ENCODE measurements around the gene LRFN5. TPM values are rescaled to one million over a fixed set of nuclear protein-coding genes. Genes with fewer than 3 reads are reported as not detected.

The LRFN5 gene
- total and polyA plus RNA-seq, 2 of the 13 experiments (the other 11 are each of a cell fraction or from before 2014, with no cell fraction given), result not detected

DNA sequence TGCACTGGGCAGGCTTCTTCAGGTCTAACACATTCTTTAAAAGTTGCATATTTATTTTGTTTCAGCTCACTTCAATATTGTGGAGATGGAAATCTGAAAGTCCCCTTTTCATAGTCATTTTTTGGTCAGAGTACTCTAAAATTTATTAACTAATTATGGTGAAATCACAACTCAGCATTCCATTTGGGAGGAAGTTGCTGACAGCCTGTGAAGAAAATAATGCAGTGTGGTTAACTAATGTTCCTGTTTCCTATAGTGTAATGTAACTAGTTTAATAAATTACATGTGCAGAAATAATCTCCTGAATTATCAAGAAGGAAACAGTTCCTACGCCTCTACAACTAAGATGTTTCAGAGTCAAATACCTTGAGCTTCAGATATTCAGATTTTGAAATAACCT, 17.1 kb downstream of the LRFN5 start:
- no TSS peak for BruUV-seq (replicated peaks)
- DNase-seq (ENCODE audit: low spot score) (no peak), ATAC-seq (no peak), FAIRE-seq (no peak)
- intact Hi-C loops (cut with micrococcal nuclease; ENCODE audit: unreplicated experiment), result no loop called here
- ChIA-PET POLR2A (no interaction called here), CTCF (ENCODE audit: low intra/inter-chr PET ratio, low total read pairs) (no interaction called here)
- Histone ChIP-seq H3K79me2 (ENCODE audit: insufficient read depth, low read length) (no peaks in the 10 kb centered on the region), H3K9me3 (ENCODE audit: low read length) (0 out of 2 replicates have a peak, but pooled peaks cover 3% of the 10 kb centered on the region), H3K4me3 (replicated peaks in 1 of 3; ENCODE audit: insufficient read depth in 1 of 3, low read depth in 2 of 3, low read length in 3 of 3) (no peak overlapping the region), H3K27me3 (ENCODE audit: control insufficient read depth in 1 of 2, insufficient read depth in 2 of 2, low read length in 2 of 2) (no peaks in the 10 kb centered on the region), H3K36me3 (replicated peaks in 1 of 2; ENCODE audit: control insufficient read depth in 1 of 2, insufficient read depth in 2 of 2, low read length in 2 of 2) (no peaks in the 10 kb centered on the region), H2AFZ (ENCODE audit: low read length) (no peak overlapping the region), H3K4me2 (ENCODE audit: low read depth, low read length) (no peak overlapping the region), H3K9ac (ENCODE audit: insufficient read depth, low read depth, low read length) (no peak overlapping the region), H4K20me1 (ENCODE audit: insufficient read depth, low read length) (no peaks in the 10 kb centered on the region), H3K4me1 (ENCODE audit: insufficient read depth, low read length) (no peaks in the 10 kb centered on the region), H3K27ac (ENCODE audit: extremely low read length, insufficient read depth, low read length) (no peak overlapping the region)
- WGBS (ENCODE audit: low lambda C conversion rate), result 2% methylated on average over 1 of the region's 1 CpG
- in situ Hi-C loops (cut with HindIII; ENCODE audit: extremely low pct_ligation_motif_present, low pct_unique_long_range_greater_than_20kb), result no loop called here
- TF ChIP-seq ZNF607 (CRISPR knock-in tag; IDR thresholded peaks at IDR 0.05; ENCODE audit: borderline replicate concordance), result no peak
- no peak for TF ChIP-seq ZNF703 (CRISPR knock-in tag; IDR thresholded peaks at IDR 0.05; ENCODE audit: borderline replicate concordance)
- TF ChIP-seq ZBTB42 (CRISPR knock-in tag; IDR thresholded peaks at IDR 0.05), result no peak
- no peak for TF ChIP-seq ARNT2 (CRISPR knock-in tag; IDR thresholded peaks at IDR 0.05; ENCODE audit: low read depth)
- TF ChIP-seq DPF2 (CRISPR knock-in tag; IDR thresholded peaks at IDR 0.05; ENCODE audit: borderline replicate concordance, low read depth), result no peak
- TF ChIP-seq TBX3 (IDR thresholded peaks at IDR 0.05; ENCODE audit: borderline replicate concordance), result no peak
- no peak for TF ChIP-seq NAIF1 (CRISPR knock-in tag; IDR thresholded peaks at IDR 0.05; ENCODE audit: borderline replicate concordance)
- no peak for TF ChIP-seq ZNF20 (CRISPR knock-in tag; IDR thresholded peaks at IDR 0.05)

DNA sequence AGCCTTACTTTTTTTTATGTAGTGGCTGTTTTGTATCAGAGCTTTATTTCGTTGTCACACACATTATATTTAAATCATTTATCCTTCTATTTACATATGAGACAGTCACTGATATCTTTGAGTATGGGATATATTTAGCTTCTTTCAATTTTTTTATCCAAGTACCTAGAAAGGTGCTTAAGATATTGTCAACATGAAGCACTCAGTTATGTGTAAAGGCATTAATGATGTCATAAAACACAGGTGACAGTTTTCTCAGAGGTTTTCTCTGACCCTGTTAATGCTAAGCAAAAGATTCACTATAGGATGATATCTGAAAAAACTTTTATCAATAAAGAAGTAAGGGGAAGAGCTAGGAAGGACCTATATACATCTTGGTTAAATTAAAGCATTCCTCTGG, 23.2 kb downstream of the LRFN5 start:
- POLR2A ChIA-PET, result no interaction called here
- Histone ChIP-seq H3K36me3 (replicated peaks in 1 of 2; ENCODE audit: control insufficient read depth in 1 of 2, insufficient read depth in 2 of 2, low read length in 2 of 2) (no peaks in the 10 kb centered on the region), H3K4me1 (ENCODE audit: insufficient read depth, low read length) (no peaks in the 10 kb centered on the region), H3K9ac (ENCODE audit: insufficient read depth, low read depth, low read length) (no peak overlapping the region), H2AFZ (ENCODE audit: low read length) (no peak overlapping the region), H3K9me3 (ENCODE audit: low read length) (no peaks in the 10 kb centered on the region), H4K20me1 (ENCODE audit: insufficient read depth, low read length) (no peaks in the 10 kb centered on the region), H3K4me2 (ENCODE audit: low read depth, low read length) (no peak overlapping the region), H3K79me2 (ENCODE audit: insufficient read depth, low read length) (no peaks in the 10 kb centered on the region), H3K27me3 (ENCODE audit: control insufficient read depth in 1 of 2, insufficient read depth in 2 of 2, low read length in 2 of 2) (no peaks in the 10 kb centered on the region), H3K4me3 (replicated peaks in 1 of 3; ENCODE audit: insufficient read depth in 1 of 3, low read depth in 2 of 3, low read length in 3 of 3) (no peak overlapping the region), H3K27ac (ENCODE audit: extremely low read length, insufficient read depth, low read length) (no peak overlapping the region)
- BruUV-seq (replicated peaks), result no TSS peak
- intact Hi-C loops (cut with micrococcal nuclease; ENCODE audit: unreplicated experiment), result no loop called here
- 0% methylated on average over 1 of the region's 1 CpG for WGBS (ENCODE audit: low lambda C conversion rate)
- FAIRE-seq, result no peak
- TF ChIP-seq RBM39 (IDR thresholded peaks at IDR 0.05; ENCODE audit: low read depth, low read length, poor library complexity, severe bottlenecking), result no peak
- no peak for TF ChIP-seq ZFP41 (CRISPR knock-in tag; IDR thresholded peaks at IDR 0.05; ENCODE audit: borderline replicate concordance)
- peak; percentile 56 for TF ChIP-seq CREB1 (IDR thresholded peaks at IDR 0.05)
- TF ChIP-seq CREB1 (CRISPR knock-in tag; IDR thresholded peaks at IDR 0.05), result no peak
- peak; percentile 75 for TF ChIP-seq ATF7 (IDR thresholded peaks at IDR 0.05)
- TF ChIP-seq ATF7 (CRISPR knock-in tag; IDR thresholded peaks at IDR 0.05), result no peak
- CTCF ChIA-PET (ENCODE audit: low intra/inter-chr PET ratio, low total read pairs), result no interaction called here
- no peak for ATAC-seq
- DNase-seq (ENCODE audit: low spot score), result no peak
- in situ Hi-C loops (cut with HindIII; ENCODE audit: extremely low pct_ligation_motif_present, low pct_unique_long_range_greater_than_20kb), result no loop called here

All from HepG2 (cell line).